DOHH2 (cell line): ENCODE results near the gene TXNL4B.

Source experiments
- H3F3A ChIP-seq: fragments of 200-600 bp; sonication (generic), shearing (Covaris generic); 2 replicates; pipeline ENCODE4 v1.6.0; 2016; ENCODE audit warnings: antibody characterized with exemption, mild to moderate bottlenecking; ENCODE audit not compliant: control insufficient read depth, insufficient read depth
- H3K27ac ChIP-seq: fragments of 200-600 bp; sonication (generic); 2 replicates; pipeline ENCODE4 v1.5.1; 2014; ENCODE audit warnings: low read depth, mild to moderate bottlenecking, low read length, moderate library complexity
- H3K27me3 ChIP-seq: fragments of 200-600 bp; sonication (generic); 2 replicates; pipeline ENCODE4 v1.6.1; 2014; ENCODE audit warnings: mild to moderate bottlenecking, low read length, mixed read lengths; ENCODE audit not compliant: control insufficient read depth
- H3K36me3 ChIP-seq: fragments of 200-600 bp; sonication (generic); 2 replicates; pipeline ENCODE4 v1.6.1; 2014; ENCODE audit warnings: mild to moderate bottlenecking, low read length, moderate library complexity, mixed read lengths; ENCODE audit not compliant: control insufficient read depth
- H3K4me1 ChIP-seq: fragments of 200-600 bp; sonication (generic); 2 replicates; pipeline ENCODE4 v1.6.1; 2014; ENCODE audit warnings: mild to moderate bottlenecking, low read length, mixed read lengths; ENCODE audit not compliant: control insufficient read depth
- H3K4me2 ChIP-seq: fragments of 200-600 bp; sonication (generic); 2 replicates; pipeline ENCODE4 v1.6.0; 2014; ENCODE audit warnings: mild to moderate bottlenecking, low read length, moderate library complexity
- H3K4me3 ChIP-seq: fragments of 200-600 bp; sonication (generic); 2 replicates; pipeline ENCODE4 v1.5.1; 2014; ENCODE audit warnings: mild to moderate bottlenecking, low read length, mixed read lengths
- H3K79me2 ChIP-seq: fragments of 200-600 bp; sonication (generic); 2 replicates; pipeline ENCODE4 v1.6.1; 2014; ENCODE audit warnings: mild to moderate bottlenecking, low read length, mixed read lengths; ENCODE audit not compliant: control insufficient read depth
- H3K9me2 ChIP-seq: fragments of 200-600 bp; sonication (generic); replicated peaks from 2 replicates; pipeline ENCODE4 v1.6.1; 2014; ENCODE audit warnings: mild to moderate bottlenecking, low read length, mixed read lengths; ENCODE audit not compliant: control insufficient read depth
- H3K9me3 ChIP-seq: fragments of 200-600 bp; sonication (generic); 2 replicates; pipeline ENCODE4 v1.6.1; 2014; ENCODE audit warnings: antibody characterized with exemption, low read length, mixed read lengths; ENCODE audit not compliant: control insufficient read depth, insufficient read depth
- H4K20me1 ChIP-seq: fragments of 200-600 bp; sonication (generic); 2 replicates; pipeline ENCODE4 v1.6.0; 2014; ENCODE audit warnings: low read depth, mild to moderate bottlenecking, antibody characterized with exemption, low read length, moderate library complexity; ENCODE audit not compliant: control insufficient read depth, insufficient read depth
- EZH2phosphoT487 ChIP-seq: fragments of 200-600 bp; sonication (generic); IDR thresholded peaks from 2 replicates; pipeline ENCODE4 v1.6.1; 2017; ENCODE audit warnings: borderline replicate concordance, mild to moderate bottlenecking, antibody characterized with exemption, low read length, moderate library complexity, mixed read lengths
- TF ChIP-seq, protein P1 (sequence below): fragments of 200-600 bp; sonication (generic); IDR thresholded peaks from one replicate; pipeline ENCODE4 v1.5.1; 2014; ENCODE audit warnings: antibody characterized with exemption, mild to moderate bottlenecking, low read depth, low read length; ENCODE audit not compliant: poor library complexity, severe bottlenecking

The TXNL4B gene

GRCh38 chr16:72094266-72094610, 818 bp upstream of the TXNL4B start:
- Histone ChIP-seq H3K36me3 (peaks cover 46% of the 10 kb centered on the region), H3K27me3 (no peaks in the 10 kb centered on the region), H3K4me2 (peak overlapping the region; percentile 62), H3K9me3 (no peaks in the 10 kb centered on the region), H3K27ac (peak overlapping the region; percentile 34; the same call in 1 of the 2 replicates), H4K20me1 (0 out of 2 replicates have a peak, but pooled peaks cover 4% of the 10 kb centered on the region), H3F3A (no peaks in the 10 kb centered on the region), H3K9me2 (no peaks in the 10 kb centered on the region), H3K4me3 (peak overlapping the region; percentile 80), H3K79me2 (peaks cover 56% of the 10 kb centered on the region), H3K4me1 (peaks cover 20% of the 10 kb centered on the region)
- TF ChIP-seq, protein P1, sequence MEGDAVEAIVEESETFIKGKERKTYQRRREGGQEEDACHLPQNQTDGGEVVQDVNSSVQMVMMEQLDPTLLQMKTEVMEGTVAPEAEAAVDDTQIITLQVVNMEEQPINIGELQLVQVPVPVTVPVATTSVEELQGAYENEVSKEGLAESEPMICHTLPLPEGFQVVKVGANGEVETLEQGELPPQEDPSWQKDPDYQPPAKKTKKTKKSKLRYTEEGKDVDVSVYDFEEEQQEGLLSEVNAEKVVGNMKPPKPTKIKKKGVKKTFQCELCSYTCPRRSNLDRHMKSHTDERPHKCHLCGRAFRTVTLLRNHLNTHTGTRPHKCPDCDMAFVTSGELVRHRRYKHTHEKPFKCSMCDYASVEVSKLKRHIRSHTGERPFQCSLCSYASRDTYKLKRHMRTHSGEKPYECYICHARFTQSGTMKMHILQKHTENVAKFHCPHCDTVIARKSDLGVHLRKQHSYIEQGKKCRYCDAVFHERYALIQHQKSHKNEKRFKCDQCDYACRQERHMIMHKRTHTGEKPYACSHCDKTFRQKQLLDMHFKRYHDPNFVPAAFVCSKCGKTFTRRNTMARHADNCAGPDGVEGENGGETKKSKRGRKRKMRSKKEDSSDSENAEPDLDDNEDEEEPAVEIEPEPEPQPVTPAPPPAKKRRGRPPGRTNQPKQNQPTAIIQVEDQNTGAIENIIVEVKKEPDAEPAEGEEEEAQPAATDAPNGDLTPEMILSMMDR = no peak
- TF ChIP-seq EZH2phosphoT487 = no peak

- no peaks in the 10 kb centered on the region for H3K27me3 ChIP-seq
- peak overlapping the region; percentile 11; the same call in 1 of the 2 replicates for H3K27ac ChIP-seq
Measured at GRCh38 chr16:72092832-72093447, 480 bp downstream of the TXNL4B start.

DNA sequence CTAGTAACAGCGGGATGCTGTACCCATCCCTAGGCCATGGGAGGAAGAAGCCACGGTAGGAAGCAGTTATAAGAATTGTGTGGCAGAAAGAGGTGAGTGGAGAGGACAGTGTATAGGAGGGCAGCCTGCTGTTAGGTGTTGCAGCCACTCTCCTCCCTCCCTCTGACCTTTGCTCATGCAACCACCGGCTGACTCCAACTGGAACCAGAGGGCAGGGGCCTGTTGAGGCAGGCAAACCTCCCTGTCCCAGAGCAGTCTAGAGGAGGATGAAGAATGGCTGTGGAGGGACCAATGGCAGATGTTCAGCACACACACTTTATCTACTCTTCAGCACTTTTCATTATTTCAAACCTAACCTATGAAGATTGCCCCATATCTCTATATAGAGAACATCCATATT, 2.2 kb downstream of the TXNL4B start:
- no peaks in the 10 kb centered on the region for H3F3A ChIP-seq
- H4K20me1 ChIP-seq = 0 out of 2 replicates have a peak, but pooled peaks cover 4% of the 10 kb centered on the region
- H3K4me1 ChIP-seq = peaks cover 20% of the 10 kb centered on the region
- no peaks in the 10 kb centered on the region for H3K27me3 ChIP-seq
- H3K27ac ChIP-seq = no peak overlapping the region
- H3K9me3 ChIP-seq = no peaks in the 10 kb centered on the region
- H3K9me2 ChIP-seq = no peaks in the 10 kb centered on the region
- peaks cover 52% of the 10 kb centered on the region for H3K79me2 ChIP-seq
- peaks cover 42% of the 10 kb centered on the region for H3K36me3 ChIP-seq
- H3K4me2 ChIP-seq = 0 out of 2 replicates have a peak overlapping the region, but pooled peaks have one; percentile 86
- TF ChIP-seq, protein P1 = no peak
- TF ChIP-seq EZH2phosphoT487 = no peak
- no peak overlapping the region for H3K4me3 ChIP-seq

More at GRCh38 chr16:72092832-72093447, 480 bp downstream of the TXNL4B start:
- H4K20me1 ChIP-seq = 0 out of 2 replicates have a peak, but pooled peaks cover 4% of the 10 kb centered on the region
- TF ChIP-seq, protein P1 = no peak
- no peak for TF ChIP-seq EZH2phosphoT487
- H3F3A ChIP-seq = no peaks in the 10 kb centered on the region
- peaks cover 47% of the 10 kb centered on the region for H3K36me3 ChIP-seq
- H3K9me2 ChIP-seq = no peaks in the 10 kb centered on the region
- H3K4me3 ChIP-seq = peak overlapping the region; percentile 80
- peak overlapping the region; percentile 86 for H3K4me2 ChIP-seq
- H3K9me3 ChIP-seq = no peaks in the 10 kb centered on the region
- H3K79me2 ChIP-seq = peaks cover 56% of the 10 kb centered on the region
- peaks cover 20% of the 10 kb centered on the region for H3K4me1 ChIP-seq
